Rectal smooth muscle tissue (tissue), 1 donor: ENCODE results near the gene TOP2A.

Experiments used
- H3K27ac ChIP-seq: one replicate; pipeline ENCODE4 v1.7.0; 2013; ENCODE audit warnings: low read depth, low read length, inconsistent platforms
- H3K27me3 ChIP-seq: one replicate; pipeline ENCODE4 v1.7.0; 2013; ENCODE audit warnings: low read length; ENCODE audit not compliant: control insufficient read depth, insufficient read depth
- H3K36me3 ChIP-seq: one replicate; pipeline ENCODE4 v1.7.0; 2013; ENCODE audit warnings: low read length; ENCODE audit not compliant: control insufficient read depth, insufficient read depth
- H3K4me1 ChIP-seq: one replicate; pipeline ENCODE4 v1.7.0; 2013; ENCODE audit warnings: low read length; ENCODE audit not compliant: control insufficient read depth, insufficient read depth
- H3K4me3 ChIP-seq: one replicate; pipeline ENCODE4 v1.7.0; 2013; ENCODE audit warnings: low read length
- H3K9ac ChIP-seq: one replicate; pipeline ENCODE4 v1.7.0; 2013; ENCODE audit warnings: low read length

Gene TOP2A

DNA sequence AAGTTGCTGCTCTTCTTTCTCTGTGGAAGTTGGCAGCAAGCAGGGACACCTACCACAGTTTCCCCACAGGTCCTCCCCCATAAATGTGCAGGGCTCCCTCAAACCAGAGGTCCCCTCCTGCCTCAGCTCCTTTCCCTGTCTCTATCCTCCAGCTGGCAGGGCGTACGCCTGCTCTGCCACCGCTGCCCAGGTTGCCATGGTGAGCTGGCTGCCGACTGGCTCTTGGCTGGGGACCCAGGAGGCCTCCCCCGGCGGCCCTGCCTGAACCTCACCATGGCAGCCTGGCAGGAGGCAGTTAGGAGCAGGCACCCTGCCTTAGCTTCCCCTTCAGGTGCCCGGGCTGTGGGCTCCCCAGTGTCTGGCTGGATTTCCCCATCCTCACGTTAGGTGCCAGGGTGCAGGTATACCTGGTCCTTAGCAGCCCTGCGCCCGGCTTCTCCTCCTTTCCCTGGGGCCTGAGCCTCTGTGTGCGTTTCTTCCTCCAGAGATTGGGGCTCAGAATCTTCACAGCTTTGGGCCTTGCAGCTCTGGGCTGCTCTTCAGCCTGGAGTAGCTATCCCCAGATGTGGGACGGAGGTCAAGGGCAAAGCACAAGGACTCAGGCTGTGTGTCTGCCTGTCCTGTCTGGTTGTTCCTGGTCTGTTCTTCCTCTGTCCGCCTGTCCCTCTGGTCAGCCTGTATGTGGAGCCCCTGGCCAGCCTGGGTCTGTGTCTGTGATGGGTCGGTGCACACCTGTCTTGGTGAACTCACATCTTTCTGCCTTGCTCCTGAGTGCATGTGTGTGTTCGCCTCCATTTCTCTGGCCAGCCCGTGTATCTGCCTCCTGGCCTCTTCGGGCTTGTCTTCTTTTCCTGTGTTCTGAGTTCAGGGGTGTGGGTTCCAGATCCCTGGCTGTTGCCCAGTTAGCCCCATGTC lies 68.9 kb downstream of the TOP2A start:
- Histone ChIP-seq H3K27ac (peak overlapping the region; percentile 57), H3K4me3 (no peak overlapping the region)

DNA sequence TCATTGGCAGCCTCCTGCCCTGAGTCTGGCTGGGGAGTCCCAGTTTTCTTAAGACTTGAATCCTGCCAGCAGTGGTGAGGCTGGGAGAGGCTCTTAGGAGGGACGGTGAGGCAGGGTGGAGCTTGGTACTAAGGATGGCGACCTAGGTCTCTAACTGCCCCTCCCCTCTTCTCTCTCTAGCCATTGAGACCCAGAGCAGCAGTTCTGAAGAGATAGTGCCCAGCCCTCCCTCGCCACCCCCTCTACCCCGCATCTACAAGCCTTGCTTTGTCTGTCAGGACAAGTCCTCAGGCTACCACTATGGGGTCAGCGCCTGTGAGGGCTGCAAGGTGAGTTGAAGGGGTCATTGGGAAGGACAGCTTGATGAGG lies 69.6 kb downstream of the TOP2A start:
- H3K9ac ChIP-seq, result no peak overlapping the region
- peak overlapping the region; percentile 34 for H3K4me3 ChIP-seq
- H3K27me3 ChIP-seq, result no peaks in the 10 kb centered on the region
- H3K27ac ChIP-seq, result peak overlapping the region; percentile 57
- H3K4me1 ChIP-seq, result peaks cover 52% of the 10 kb centered on the region
- peaks cover 25% of the 10 kb centered on the region for H3K36me3 ChIP-seq

More for the DNA sequence above, 68.9 kb downstream of the TOP2A start:
- Histone ChIP-seq H3K36me3 (peaks cover 26% of the 10 kb centered on the region), H3K9ac (no peak overlapping the region), H3K4me1 (peaks cover 50% of the 10 kb centered on the region), H3K27me3 (no peaks in the 10 kb centered on the region)

DNA sequence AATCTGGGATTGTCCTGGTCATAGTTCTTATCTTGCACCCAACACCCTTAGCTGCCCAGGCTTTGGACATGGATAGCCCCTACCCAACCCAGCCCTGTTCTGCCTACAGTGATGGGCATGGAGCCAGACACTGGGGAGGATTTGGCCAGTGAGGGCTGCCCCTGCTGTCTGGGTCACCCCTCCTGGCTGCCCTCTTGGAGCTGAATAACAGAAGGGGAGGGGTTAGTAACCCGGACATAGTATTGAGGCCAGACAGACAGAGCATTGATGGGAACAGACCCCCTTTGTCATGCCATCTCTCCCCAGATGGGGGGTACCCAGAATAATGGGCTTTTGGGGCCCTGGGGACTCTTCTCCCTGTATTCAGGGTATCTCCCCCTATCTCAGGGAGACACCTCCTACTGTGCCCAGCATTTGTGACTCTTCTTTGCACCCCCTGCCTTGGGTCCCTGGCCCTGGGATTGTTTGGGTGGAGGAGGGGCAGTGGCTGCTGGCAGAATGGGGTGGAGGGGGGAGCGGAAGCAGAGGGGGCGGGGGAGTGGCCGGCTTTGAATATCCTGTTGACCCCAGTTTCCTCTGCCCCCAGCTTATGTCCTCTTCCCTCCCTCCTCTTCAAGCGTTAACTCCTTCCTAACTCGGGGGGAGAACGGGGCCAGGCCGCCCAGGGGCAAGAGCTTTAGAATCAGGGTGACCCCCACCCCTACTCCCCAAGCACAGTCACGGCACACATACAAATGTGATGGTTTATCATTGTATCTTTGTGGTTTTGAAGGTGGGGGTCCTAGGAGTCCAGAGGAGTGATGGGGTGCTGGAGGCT lies 70.2 kb downstream of the TOP2A start:
- no peak overlapping the region for H3K9ac ChIP-seq
- H3K36me3 ChIP-seq, result peaks cover 19% of the 10 kb centered on the region
- H3K27me3 ChIP-seq, result no peaks in the 10 kb centered on the region
- peaks cover 52% of the 10 kb centered on the region for H3K4me1 ChIP-seq
- peak overlapping the region; percentile 51 for H3K4me3 ChIP-seq
- H3K27ac ChIP-seq, result peak overlapping the region; percentile 60

DNA sequence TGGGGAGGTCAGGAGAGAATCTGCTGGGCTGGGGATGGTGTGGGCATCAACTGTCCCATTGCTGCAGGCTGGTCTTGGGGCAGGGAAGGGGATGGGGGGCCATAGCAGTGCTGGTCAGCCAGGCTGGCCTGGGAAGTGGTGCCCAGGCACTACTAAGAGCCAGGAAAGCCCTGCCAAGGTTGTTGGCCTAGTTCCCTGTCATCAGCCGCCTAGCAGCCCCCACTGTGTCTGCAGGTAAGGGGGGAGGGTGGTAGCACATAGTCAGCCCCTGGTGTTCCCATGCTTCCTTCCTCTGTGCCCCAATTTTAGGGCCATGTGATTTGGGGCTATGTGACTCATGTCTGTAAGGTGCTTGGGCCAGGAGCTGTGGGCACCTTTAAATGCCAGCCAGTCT lies 70.9 kb downstream of the TOP2A start:
- Histone ChIP-seq H3K36me3 (peaks cover 12% of the 10 kb centered on the region), H3K27me3 (no peaks in the 10 kb centered on the region), H3K9ac (no peak overlapping the region), H3K4me3 (peak overlapping the region; percentile 51), H3K4me1 (peaks cover 52% of the 10 kb centered on the region), H3K27ac (peak overlapping the region; percentile 60)

DNA sequence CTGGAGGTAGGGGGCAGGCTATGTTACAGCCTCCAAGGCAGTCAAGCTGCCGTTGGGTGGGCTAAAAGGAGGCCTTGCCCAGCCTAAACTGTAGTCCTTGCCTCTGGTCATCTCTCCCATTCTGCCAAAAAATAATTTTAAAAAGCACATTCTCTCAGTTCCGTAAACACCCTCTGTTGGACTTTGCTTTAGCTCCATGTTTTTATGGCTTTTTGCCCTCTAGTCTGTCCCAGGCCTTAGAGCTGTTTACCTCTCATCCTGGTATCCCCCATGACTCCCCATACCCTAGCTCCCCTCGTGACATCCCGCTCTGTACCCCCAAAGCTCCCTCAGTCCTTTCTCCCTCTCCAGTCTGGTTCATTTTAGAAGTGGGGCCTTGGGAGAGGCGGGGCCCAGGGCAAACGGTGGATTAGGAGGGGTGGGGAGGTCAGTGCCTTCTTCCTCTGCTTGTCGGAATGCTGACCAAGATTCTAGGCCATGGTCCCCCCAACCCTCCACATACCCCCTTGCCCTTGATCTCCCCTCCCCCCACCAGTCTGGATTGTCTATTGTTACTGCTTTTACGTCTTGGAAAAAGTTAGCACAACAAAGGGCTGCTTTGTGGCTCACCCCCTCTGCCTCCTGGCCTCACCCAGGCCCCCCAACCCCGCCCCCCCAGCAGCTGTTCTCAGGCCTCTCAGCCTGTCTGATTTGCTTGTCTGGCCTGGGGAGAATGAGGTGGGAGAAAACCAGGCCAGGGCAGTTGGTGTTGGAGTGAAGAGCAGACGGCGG lies 71.5 kb downstream of the TOP2A start:
- H3K36me3 ChIP-seq, result peaks cover 12% of the 10 kb centered on the region
- H3K27me3 ChIP-seq, result no peaks in the 10 kb centered on the region
- peak overlapping the region; percentile 87 for H3K4me3 ChIP-seq
- peaks cover 52% of the 10 kb centered on the region for H3K4me1 ChIP-seq
- H3K9ac ChIP-seq, result peak overlapping the region; percentile 24
- H3K27ac ChIP-seq, result peak overlapping the region; percentile 87

DNA sequence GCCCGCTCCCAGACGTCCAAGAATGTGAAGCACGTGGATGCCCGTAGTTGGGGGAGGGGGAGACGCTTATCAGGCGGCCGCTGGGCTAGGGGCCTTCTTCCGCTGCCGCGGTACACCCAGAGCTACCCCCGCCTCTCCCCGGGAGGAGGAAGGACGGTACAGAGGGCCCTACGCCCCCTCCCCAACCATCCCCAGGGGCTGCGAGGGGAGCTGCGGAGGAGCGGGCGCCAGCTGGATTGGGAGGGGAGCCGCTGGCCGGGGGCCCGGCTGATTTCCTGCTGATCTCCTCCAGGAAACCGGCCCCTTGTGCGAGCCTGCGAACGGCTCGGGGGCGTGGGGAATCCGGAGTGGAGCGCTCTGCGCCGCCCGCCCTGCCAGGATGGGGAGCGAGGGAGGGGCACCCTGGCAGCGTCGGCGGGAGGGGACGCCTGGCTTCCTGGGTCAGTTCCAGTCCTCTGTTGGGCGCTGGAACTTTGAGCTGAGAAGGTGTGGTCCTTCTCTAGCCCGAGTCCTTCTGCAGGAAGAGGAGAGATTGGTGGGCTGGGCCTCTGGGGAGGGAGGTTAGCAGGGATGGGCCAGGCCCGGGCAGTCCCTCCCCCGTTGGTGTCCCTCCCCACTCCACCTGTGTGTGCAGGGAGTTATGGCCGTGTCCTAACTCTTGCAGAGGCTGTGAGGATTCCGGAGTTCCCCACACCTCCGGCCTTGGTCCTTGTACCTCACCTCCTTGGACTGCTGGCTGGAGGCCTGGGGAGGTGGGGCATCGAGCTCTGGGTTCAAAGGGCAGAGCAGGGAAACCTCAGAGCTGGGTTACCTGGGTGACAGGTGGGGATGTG lies 72.3 kb downstream of the TOP2A start:
- H3K27ac ChIP-seq, result peak overlapping the region; percentile 87
- H3K27me3 ChIP-seq, result no peaks in the 10 kb centered on the region
- peaks cover 58% of the 10 kb centered on the region for H3K4me1 ChIP-seq
- peak overlapping the region; percentile 38 for H3K9ac ChIP-seq
- peak overlapping the region; percentile 87 for H3K4me3 ChIP-seq
- peaks cover 12% of the 10 kb centered on the region for H3K36me3 ChIP-seq

DNA sequence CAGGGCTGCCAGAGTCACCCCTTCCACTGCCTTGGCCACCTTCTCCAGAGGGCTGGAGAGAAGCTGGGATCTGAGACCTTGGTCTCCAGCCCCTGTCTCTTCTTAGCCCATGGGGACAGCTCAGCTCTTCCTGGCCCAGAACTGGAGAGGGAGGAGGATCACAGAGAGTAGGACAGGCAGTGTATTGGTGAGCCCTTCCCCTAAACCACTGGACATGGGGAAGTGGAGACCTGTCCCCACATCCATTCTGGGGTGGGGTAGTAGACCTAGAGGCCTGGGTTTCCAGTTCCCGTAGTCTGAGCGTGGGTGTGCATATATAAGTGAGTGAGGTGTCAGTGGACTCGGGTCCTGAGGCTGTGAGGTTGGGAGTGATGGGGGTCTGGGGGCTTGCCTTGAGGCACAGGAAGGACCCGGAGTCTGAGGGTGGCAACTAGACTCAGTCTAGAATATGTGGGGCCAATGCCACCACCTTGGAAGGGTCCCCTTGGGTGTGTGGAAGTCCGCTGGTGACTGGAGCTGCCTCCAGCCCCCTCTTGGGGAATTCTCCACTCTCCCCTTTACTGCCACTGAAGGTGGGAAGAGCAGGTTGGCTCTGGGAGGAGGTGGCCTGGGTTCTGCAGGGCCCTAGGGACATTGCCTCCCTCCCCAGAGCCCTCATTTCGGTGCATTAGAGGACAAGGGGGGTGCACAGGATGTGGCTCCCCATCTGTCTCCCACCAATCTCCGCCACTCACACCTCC lies 73.1 kb downstream of the TOP2A start:
- peaks cover 7% of the 10 kb centered on the region for H3K36me3 ChIP-seq
- H3K4me3 ChIP-seq, result peak overlapping the region; percentile 87
- H3K9ac ChIP-seq, result peak overlapping the region; percentile 38
- H3K27ac ChIP-seq, result peak overlapping the region; percentile 87
- H3K27me3 ChIP-seq, result no peaks in the 10 kb centered on the region
- peaks cover 50% of the 10 kb centered on the region for H3K4me1 ChIP-seq

DNA sequence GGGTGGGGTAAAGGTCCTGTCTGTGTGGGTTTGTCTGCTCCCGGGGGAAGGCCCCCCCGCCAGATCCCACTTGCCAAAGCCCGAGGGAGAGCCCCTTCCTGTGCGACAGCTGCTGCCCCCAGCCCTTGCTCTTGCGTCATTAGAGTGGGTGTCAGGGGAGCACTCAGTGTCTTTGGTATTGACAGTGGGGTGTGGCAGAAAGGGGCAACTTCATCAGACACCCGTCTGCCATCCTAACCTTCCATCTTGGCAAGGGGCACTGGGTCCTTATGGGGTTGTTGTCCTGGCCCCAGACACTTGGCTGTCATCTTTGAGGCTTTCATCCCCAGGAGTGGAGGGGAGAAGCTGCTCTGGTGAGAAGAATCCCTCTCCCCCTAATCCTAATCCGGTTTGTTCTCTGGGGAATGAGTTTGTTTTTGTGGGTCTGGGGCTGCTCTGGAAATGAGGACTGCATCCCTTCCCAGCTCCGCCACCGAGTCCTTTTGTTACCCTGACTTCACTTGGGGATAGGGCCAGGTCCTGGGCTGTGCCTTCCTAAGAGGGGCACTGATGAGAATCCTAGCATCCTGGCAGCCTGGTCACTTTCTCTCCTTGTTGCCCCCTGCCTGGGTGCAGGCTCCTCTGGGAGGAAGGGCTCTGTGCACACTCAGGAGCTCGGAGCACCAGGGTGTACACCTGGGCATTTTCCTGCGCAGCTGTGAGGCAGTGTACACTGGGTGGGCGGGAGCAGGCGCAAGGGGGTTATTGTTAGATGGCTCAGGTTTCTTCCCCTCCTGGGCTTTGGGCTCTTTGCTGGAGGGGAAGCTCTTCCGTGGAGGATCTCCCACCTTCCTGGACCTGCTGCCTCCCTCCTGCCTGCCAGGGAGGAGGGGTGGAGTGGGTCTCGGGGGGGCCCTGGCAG lies 74.2 kb downstream of the TOP2A start:
- H3K9ac ChIP-seq, result peak overlapping the region; percentile 88
- peak overlapping the region; percentile 87 for H3K4me3 ChIP-seq
- H3K4me1 ChIP-seq, result peaks cover 39% of the 10 kb centered on the region

DNA sequence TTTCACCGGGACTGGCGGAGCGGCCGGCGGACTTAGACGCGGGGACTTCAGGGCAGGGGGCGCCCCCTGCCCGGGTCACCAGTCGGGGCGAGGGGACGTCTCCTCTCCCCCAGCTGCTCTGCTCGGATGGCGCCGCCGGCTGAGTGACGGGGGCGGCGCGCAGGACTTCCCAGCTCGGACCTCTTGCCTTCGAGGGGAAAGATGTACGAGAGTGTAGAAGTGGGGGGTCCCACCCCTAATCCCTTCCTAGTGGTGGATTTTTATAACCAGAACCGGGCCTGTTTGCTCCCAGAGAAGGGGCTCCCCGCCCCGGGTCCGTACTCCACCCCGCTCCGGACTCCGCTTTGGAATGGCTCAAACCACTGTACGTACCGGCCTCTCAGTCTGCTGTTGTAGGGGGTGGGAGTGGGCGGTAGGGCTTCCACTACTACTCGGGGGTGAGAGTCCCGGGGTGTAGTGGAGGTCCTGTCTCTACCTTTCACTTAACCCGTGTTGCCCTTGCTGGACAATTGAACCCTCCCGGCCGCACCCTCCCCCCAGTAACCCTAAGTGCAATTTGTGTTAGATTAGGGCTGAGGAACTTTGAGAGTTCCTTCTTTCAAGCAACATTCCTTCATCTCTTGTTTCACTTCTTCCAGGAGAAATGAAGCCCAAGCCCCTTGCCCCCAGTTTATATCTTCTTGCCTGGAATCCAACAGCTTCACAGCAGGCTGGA lies 75.0 kb downstream of the TOP2A start:
- H3K27ac ChIP-seq, result peak overlapping the region; percentile 87
- peak overlapping the region; percentile 88 for H3K9ac ChIP-seq
- H3K36me3 ChIP-seq, result no peaks in the 10 kb centered on the region
- H3K4me3 ChIP-seq, result peak overlapping the region; percentile 87
- H3K4me1 ChIP-seq, result peaks cover 32% of the 10 kb centered on the region
- no peaks in the 10 kb centered on the region for H3K27me3 ChIP-seq

More for the DNA sequence above, 74.2 kb downstream of the TOP2A start:
- Histone ChIP-seq H3K27ac (peak overlapping the region; percentile 87), H3K36me3 (no peaks in the 10 kb centered on the region), H3K27me3 (no peaks in the 10 kb centered on the region)
